ENCODE results near the gene FBXO34.

GRCh38 chr14:55243813-55244212 lies 27.4 kb upstream of the FBXO34 start:
- TF ChIP-seq CTCF (IDR thresholded peaks at IDR 0.05) (no peak), ZFX (IDR thresholded peaks at IDR 0.05; ENCODE audit: borderline replicate concordance) (no peak)
